GM19452 (cell line): ENCODE results near the gene ARAF.

Experiments used
- ATAC-seq: cut with Tn5 transposase; IDR thresholded peaks from one replicate; pipeline ENCODE4 v1.9.1; 2021; ENCODE audit not compliant: unreplicated experiment

The ARAF gene

DNA sequence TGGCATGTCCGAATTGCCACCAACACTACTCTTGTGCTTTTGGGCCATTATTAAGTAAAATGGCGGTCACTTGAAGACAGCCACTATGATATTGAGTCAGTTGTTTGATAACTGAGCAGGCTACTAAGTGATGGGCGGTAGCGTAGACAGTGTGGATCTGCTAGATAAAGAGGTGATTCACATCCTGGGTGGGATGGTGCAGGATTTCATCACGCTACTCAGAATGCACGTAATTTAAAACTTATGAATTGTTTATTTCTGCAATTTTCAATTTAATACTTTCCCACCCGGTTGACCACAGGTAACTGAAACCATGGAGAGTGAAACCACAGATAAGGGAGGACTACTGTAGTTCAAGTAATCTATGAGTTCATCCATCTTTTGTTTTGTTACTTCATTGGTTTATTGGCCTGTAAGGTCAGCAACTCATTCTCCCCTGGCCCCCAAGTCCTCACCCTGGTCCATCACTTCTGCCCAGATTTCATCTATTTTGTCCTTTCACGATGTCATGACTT, 2.9 kb downstream of the ARAF start:
- no peak for ATAC-seq

DNA sequence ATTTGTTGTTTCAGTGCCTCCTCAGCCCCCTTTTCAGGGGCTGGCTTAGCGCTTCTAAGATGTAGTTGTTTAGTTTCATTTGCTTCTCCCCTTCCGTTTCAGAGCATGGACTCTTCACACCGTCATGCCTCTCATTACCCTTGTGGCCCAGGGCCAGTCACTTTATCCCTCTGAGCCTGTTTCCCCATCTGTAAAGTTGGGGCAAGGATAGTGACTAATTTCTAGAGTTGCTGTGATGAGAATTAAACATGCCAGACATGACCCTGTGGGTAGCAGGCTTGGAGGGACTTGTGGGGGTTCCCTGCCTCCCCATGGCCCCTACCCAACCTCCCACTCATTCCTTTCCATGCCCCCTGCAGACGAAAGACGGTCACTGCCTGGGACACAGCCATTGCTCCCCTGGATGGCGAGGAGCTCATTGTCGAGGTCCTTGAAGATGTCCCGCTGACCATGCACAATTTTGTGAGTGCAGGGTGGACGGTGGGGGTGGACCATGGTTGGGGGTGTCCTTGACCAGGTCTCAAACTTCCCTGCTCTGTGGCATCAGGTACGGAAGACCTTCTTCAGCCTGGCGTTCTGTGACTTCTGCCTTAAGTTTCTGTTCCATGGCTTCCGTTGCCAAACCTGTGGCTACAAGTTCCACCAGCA, 3.6 kb downstream of the ARAF start:
- ATAC-seq = no peak

DNA sequence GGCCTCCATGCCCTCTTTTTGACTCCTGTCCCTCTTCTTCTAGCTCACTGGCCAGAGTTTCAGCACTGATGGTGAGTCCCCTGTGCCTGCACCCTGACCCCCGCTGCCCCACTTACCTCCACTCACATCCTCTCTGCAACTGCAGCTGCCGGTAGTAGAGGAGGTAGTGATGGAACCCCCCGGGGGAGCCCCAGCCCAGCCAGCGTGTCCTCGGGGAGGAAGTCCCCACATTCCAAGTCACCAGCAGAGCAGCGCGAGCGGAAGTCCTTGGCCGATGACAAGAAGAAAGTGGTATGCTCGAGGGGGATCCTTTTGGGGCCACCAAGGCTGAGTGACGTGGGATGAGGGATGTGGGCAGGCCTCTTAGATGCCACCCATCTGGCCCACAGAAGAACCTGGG, 5.8 kb downstream of the ARAF start:
- no peak for ATAC-seq

DNA sequence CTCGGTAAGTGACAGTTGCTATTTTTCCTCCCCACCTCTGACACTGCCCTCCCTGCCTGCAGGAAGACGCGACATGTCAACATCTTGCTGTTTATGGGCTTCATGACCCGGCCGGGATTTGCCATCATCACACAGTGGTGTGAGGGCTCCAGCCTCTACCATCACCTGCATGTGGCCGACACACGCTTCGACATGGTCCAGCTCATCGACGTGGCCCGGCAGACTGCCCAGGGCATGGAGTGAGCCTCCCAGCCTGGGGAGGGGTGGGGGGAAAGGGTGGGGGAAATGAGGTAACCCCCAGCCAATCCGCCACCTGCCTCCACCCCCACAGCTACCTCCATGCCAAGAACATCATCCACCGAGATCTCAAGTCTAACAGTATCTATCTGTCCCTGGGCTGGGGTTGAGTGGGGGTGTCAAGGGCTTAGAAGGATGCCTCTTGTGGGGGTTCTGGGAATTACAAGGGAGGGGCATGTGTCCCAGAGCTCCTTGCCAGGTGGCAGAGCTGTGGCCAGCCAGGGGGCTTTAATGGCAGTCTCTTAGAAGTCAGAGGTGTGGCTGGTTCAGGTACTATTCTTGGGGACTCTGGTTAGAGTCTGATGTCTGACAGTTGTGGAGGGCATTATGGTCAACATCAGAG, 7.8 kb downstream of the ARAF start:
- ATAC-seq = no peak

DNA sequence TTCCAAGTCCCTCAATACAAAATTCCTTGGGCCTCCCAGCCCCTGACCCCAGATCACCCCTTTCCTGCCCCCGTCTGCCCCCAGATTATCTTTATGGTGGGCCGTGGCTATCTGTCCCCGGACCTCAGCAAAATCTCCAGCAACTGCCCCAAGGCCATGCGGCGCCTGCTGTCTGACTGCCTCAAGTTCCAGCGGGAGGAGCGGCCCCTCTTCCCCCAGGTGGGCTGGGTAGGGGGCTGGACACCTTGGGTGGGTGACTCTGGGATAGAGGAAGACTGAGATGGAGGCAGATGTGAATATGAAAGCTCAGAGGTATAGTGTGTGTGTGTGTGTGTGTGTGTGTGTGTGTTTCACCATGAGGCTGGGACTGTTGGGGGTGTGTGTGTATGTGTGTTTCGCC, 9.8 kb downstream of the ARAF start:
- no peak for ATAC-seq

DNA sequence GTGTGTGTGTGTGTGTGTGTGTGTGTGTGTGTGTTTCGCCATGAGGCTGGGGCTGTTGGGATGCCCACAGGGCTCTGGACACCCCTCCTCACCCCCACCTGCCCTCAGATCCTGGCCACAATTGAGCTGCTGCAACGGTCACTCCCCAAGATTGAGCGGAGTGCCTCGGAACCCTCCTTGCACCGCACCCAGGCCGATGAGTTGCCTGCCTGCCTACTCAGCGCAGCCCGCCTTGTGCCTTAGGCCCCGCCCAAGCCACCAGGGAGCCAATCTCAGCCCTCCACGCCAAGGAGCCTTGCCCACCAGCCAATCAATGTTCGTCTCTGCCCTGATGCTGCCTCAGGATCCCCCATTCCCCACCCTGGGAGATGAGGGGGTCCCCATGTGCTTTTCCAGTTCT, 10.2 kb downstream of the ARAF start:
- ATAC-seq = no peak

DNA sequence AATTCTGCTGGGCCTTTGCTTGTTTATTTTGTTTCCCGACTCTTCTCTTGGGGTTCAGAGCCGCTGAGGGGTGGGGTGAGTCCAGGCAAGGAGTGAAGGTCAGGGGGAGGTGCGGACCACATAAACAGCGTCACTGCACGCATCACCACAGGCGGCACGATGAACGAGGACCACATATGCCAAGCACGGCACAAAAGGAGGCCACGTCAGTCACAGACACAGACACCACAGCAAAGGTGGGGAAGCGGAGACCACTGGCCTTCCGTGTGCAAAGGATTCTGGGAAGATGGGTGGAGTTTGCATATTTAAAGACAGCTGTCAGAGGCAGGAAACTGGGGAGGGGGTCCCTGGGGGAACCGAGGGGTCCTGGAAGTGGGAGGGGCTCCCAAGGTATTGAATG, 10.9 kb downstream of the ARAF start:
- no peak for ATAC-seq

DNA sequence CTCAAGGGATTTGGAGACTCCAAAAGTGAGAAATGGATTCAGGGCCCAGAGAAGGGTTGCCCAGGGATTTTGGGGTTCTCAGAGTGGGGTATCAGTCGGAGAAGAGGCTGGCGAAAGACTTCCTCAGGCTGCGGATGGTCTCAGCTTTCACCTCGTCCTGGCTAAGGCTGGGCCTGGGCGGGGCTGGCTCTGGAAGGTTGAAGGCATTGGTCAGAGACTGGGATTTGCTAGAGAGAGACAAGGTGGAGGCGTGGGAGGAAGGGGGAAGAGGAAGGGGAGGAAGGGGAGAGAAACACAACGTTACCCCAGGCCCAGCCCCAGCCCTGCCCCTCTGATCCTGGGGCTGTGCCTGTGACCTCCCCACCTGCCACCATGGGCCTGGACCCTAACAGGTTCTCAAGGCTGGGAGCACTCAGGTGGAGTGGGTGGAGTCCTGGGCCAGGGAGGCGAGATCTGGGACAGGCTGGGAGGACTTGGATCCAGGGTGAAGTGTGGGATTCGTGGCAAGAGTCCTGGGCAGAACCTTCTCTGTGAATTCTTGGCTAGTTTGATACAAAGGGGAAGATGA, 11.9 kb downstream of the ARAF start:
- ATAC-seq = no peak

DNA sequence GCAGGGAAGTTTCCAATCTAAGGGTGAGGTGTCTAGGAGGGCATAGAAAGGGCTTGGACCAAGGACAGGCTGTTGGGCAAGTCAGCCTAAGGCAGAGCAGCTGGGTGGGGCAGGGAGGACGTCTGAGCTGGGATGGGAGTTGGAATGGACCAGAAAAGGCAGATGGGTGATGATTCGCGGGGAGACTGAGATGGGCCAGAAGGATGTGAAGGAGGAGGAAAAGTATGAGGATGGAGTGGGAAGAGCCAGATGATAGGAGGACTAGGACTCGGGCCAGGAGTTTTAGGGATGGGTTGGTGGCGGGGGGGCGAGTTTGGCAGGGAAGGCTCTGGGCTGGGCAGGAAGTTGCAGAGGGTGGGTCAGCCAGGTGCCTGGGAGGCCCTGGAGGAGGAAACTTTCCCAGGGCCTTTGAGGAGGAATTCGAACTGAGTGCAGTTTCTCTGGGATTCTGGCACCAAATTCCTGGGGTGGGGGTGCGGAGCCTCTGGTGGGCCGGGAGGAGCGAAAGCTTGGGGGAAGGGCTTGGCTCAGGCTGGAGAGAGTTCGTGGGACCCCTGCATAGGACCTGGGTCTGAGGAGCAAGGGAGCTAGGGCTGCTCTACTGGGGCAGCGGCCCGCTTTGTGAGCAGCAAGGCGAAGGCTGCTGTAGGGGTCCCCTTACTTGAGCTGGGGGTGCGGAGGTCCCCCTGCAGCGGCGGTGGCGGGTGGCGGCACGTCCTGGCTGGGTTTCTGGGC, 12.5 kb downstream of the ARAF start:
- no peak for ATAC-seq

DNA sequence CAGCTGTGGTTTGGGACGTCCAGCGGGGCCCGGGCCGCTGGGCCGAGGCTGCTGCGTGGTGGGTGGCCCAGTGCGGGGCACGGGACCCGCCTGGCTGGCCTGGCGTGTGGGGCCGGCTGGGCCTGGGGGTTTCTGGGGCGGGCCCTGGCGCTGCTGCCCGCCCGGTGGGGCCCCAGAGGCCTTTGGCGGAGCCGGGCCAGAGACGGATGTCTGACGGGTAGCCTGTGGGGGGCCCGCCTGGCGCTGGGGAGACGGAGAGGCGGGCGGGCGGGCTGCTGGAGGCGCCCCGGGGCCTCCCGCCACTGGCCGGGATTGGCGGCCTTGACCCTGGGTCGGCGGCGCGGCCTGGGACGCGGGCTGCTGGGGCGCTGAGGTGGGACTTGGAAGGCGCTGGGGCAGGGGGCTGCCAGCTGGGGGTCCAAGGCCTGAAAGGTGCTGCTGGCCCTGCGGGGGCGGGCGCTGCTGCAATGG, 13.1 kb downstream of the ARAF start:
- ATAC-seq = no peak

DNA sequence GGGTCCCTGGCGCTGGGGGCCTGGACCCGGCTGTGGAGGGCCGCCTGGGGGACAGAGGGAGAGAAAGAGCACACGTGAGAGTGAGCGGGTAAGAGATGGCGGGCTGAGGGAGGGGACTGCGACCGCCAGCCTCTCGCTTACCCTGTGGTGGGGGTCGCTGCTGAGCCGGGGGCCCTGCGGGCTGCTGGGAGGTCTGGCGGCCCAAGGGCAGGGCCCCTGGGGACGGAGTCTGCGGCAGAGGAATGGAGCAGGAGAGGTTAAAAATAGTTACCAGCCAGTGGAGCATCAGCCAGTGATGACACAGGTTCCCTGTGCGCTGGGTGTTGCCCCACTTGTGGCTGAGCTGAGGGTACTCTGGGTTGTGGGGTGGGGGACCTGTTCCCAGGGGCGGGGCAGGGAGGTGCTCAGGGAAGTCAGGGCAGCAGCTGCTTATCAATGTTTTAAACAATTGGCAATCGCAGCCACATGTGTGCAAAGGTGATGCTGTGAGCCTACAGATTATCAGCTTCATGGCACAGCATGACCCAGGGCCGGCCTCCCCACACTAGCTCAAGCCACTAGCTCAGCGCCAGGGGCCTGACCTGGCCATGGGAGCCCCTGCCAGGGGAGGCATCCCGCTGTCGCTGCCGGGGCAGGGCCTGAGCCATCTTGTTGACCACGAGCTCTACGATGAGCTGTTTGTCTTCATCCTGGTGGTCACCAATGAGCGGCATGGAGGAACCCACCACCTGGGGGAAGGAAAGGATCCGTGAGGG, 13.7 kb downstream of the ARAF start:
- no peak for ATAC-seq

DNA sequence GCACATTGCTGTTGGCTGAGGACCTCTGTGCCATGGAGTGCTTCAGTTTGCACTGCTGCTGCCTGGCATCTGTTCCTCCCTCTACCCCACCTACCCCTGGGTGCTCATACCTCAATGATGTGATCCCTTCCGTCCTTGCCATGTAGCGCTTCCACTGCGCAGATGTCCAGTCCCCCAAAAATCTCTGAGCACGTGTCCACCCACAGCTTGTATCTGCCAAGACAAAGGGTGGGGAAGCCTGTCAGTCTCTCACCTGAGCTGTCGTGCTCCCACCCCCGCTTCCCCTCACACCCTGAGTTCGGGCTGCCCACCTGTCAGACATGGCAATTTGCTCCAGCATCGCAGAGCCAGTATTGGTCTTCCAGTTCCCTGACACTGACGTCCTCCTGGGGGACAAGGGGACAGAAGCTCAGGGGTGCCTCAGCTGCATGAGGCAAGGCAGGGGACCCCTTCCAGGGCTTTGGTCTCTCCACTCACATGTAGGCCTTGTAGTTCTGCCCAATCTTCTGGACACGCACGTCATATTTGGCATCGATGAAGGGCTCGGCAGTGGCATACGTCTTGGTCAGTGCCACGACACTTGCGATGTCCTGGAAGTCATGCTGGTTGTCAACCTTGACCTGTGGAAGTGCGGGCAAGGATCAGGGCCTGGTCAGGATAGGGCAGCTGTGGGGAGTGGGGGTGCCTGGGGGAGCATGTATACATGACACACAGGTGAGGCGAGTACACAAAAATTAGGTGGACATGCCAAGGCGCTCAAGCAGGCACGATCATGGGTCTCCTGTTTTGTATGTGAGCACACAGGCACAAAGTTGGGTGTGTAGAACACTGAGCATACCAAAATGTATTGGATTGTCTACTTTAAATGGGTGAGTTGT, 15.3 kb downstream of the ARAF start:
- no peak for ATAC-seq

DNA sequence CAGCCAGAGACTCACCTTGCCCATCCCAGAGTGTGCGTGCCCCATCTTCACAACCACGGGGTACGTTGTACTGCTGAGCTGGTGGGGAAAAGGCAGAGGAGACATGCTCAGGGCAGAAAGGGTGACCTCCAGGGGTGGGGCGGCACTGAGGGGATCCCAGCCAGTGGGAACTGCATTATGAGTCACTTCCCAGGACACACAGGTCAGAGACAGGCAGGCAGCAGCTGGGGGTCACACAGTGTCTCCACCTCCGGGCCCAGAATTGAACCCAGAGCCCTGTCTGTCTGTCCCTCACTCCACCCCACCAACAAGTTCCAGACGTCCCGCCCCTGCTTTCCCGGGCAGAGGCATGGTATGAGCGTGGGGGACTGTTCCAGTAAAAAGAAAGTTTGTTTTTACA, 16.4 kb downstream of the ARAF start:
- ATAC-seq = no peak

DNA sequence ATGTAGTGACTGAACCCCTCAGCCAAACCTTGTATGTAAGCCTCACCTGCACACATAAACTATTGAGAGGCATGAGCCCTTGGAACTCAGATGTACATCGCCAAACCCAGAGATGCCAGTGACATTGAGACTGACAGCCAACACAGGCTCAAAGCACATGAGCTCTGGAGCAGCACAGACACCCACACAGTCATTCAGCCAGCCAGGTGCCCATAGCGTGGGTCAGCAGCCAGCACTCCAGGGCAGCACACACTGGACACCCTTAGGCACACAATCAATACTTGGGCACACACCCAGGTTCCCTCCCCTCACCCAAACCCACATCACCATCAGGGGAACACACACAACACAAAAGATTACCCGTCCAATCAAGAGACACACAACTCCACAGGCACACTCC, 16.9 kb downstream of the ARAF start:
- ATAC-seq = no peak

DNA sequence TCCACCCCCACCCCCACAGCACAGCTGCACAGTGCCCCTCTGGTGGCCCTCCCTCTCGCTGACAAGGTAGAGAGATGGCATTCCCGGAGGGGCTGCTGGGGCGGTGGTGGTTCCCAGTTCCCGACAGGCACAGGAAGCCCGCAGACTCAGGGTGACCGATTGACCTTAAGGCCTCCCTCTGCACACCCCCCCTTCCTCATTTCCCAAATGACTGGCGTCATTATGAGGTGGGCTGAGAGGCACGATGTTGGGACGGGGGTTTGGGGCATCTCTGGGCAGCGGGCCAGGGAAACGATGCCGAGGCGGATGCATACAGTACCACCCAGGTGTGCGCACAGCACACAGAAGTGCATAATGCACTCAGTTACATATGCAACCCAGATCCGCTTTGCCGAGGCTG, 17.7 kb downstream of the ARAF start:
- no peak for ATAC-seq

DNA sequence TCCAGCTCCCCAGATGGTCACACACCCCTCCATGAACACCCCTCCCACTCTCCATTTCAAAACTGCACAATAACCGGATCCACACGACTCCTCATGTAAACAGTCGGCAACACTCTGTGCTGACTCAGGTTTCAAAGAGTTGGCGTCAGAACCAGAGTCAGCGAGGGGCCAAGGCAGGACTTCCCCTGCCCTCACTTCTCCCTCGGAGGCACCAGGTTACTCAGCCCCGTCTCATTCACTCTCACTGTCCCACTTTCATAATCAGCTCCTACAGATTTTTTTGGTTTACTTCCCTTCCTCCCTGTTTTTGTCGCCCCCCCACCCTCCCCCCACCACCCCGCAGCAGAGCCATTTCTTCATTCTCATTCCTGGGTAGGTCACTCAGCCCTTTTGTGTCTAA, 18.5 kb downstream of the ARAF start:
- no peak for ATAC-seq

DNA sequence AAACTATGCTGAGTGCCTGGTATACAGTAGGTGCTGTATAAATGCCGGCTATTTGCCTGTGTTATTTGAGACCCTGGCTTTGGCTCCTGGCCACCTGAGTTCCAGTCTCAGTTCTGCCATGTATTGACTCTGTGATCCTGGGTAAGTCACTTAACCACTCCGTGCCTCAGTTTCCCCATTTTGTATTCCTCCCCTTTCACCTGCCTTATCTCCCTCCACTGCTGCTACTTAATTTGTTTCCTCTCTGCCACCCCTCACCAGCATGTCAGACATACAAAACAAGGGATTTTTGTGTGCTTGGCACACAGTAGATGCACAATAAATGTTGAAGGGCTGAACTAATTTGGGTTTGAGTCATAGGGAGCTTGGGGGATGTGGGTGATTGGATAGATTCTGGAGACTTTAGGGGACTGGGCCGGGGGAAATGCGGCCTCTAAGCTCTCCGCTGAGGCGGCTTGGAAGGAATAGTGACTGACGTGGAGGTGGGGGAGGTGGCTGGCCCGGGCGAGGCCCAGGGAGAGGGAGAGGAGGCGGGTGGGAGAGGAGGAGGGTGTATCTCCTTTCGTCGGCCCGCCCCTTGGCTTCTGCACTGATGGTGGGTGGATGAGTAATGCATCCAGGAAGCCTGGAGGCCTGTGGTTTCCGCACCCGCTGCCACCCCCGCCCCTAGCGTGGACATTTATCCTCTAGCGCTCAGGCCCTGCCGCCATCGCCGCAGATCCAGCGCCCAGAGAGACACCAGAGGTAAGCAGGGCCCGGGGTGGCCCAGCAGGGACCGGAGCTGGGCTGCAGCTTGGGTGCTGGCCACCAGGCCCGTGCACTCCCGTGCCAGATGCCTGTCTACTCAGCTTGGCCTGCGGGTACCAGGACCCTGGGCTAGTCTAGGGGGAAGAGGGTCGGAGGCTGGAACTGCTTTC, 21.0 kb downstream of the ARAF start, which contains the start of gene TIMP1:
TSS of gene TIMP1 (plus strand) at position 706 of the 917 bp plus-strand sequence. CDS start 980 bp downstream, outside the sequence.
- ATAC-seq = peak; percentile 94

DNA sequence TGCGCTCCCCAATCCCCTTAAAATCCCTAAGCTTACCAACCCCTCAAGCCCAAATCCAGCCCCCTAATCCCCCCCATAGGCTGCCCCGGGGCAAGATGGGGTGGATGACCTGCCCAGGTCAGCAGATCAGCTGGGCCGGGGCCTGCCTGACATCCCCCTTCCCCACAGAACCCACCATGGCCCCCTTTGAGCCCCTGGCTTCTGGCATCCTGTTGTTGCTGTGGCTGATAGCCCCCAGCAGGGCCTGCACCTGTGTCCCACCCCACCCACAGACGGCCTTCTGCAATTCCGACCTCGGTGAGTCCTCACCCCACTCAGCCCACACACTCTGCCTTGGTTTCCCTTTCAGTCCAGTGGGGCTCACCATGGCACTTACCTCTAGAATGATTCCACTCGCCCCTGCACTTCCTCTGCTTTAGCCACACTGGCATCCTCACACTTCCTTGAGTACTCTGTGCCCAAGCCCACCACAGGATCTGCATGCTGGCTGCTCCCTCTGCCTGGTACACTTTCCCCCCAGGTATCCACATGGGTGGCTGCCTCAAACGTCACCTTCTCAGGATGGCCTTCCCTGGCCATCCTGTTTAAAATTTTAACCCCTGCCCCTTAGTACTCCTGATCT, 22.3 kb downstream of the ARAF start:
- ATAC-seq = no peak
